ENCODE data around the gene DGCR2. TPM values are rescaled to one million over a fixed set of nuclear protein-coding genes. Genes with fewer than 3 reads are reported as not detected.
"Not testable (repeated sequence)": the region's sequence is repeated elsewhere in the genome, so short reads cannot be mapped to it uniquely, and the experiment has no call there.

Gene DGCR2
- total and polyA plus RNA-seq, 10 donors: 9.5 to 60.7 (median 49.3) TPM

DNA sequence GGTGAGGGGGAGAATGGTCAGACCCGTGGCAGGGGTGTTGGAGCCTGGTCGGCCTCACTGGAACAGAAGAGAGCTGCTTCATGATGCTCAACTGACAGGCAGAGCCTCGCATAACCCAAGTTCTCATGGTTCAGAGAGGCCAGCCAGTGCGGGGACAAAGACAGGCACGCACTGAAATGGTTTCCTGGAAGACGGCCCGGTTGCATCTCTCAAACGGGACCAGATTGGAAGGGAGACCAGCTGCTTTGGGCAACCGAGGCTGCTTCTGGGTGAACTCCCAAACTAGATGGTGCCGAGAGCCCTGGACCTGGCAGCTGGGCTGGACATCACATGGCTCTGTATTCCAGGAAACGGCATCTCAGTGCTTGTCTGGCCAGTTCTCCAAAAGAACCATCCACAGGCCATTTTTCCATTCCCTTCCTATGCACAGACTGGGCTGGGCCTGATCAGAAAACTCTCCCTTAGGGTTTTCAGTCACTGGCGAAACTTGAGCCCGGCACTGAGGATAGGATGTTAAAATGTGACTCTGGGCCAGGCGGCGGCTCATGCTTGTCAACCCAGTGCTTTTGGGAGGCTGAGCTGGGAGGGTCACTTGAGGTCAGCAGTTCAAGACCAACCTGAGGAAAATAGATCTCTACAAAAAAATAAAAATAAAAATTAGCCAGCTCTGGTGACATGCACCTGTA lies 106.0 kb downstream of the DGCR2 start:
- no peak for DNase-seq
- Histone ChIP-seq H3K9me3 (no peaks in the 10 kb centered on the region), H3K4me1 (no peaks in the 10 kb centered on the region), H3K27me3 (replicated peaks in 1 of 7) (peaks cover 0 to 52% (median 0%) of the 10 kb centered on the region in 7 donors), H3K4me3 (no peak overlapping the region), H3K27ac (no peak overlapping the region), H3K36me3 (no peaks in the 10 kb centered on the region)
- intact Hi-C loops (cut with DNase I; ENCODE audit: low total_unique reads): no loop called here
- TF ChIP-seq, protein P1, sequence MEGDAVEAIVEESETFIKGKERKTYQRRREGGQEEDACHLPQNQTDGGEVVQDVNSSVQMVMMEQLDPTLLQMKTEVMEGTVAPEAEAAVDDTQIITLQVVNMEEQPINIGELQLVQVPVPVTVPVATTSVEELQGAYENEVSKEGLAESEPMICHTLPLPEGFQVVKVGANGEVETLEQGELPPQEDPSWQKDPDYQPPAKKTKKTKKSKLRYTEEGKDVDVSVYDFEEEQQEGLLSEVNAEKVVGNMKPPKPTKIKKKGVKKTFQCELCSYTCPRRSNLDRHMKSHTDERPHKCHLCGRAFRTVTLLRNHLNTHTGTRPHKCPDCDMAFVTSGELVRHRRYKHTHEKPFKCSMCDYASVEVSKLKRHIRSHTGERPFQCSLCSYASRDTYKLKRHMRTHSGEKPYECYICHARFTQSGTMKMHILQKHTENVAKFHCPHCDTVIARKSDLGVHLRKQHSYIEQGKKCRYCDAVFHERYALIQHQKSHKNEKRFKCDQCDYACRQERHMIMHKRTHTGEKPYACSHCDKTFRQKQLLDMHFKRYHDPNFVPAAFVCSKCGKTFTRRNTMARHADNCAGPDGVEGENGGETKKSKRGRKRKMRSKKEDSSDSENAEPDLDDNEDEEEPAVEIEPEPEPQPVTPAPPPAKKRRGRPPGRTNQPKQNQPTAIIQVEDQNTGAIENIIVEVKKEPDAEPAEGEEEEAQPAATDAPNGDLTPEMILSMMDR (IDR thresholded peaks at IDR 0.05 in 8 of 11, conservative IDR thresholded peaks at IDR 0.05 in 3 of 11): no peak
- TF ChIP-seq POLR2A (IDR thresholded peaks at IDR 0.05) (no peak), POLR2AphosphoS5 (IDR thresholded peaks at IDR 0.05) (no peak)
- 83 to 93% (median 85%) methylated on average over 15 of the region's 15 CpGs for WGBS, 5 donors

DNA sequence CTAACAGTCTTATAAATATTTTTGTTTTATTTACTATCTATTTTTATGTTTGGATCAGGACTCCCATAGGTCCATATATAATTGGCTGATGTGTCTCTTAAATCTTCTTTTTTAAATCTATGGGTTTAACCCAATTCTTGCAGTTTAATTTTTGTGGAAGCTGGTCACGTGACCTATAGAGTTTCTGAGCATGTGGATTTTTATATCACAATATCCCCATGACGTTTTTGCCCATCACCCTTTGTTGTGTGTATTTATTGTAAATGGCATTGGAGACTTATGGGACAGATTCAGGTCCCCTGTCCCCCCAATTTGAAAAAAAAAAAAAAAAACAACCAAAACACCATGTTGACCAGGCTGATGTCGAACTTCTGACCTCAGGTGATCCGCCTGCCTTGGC lies 107.3 kb downstream of the DGCR2 start:
- Histone ChIP-seq H3K27ac (no peak overlapping the region), H3K27me3 (replicated peaks in 1 of 7) (peaks cover 0 to 44% (median 0%) of the 10 kb centered on the region in 7 donors), H3K4me3 (no peak overlapping the region), H3K4me1 (no peaks in the 10 kb centered on the region), H3K9me3 (no peaks in the 10 kb centered on the region), H3K36me3 (no peaks in the 10 kb centered on the region)
- TF ChIP-seq POLR2A (IDR thresholded peaks at IDR 0.05): no peak
- no peak for TF ChIP-seq POLR2AphosphoS5 (IDR thresholded peaks at IDR 0.05)
- TF ChIP-seq, protein P1 (IDR thresholded peaks at IDR 0.05 in 8 of 11, conservative IDR thresholded peaks at IDR 0.05 in 3 of 11): no peak
- DNase-seq: no peak
- intact Hi-C loops (cut with DNase I; ENCODE audit: low total_unique reads): no loop called here
- WGBS, 5 donors: 60 to 84% (median 74%) methylated on average over 4 of the region's 4 CpGs

DNA sequence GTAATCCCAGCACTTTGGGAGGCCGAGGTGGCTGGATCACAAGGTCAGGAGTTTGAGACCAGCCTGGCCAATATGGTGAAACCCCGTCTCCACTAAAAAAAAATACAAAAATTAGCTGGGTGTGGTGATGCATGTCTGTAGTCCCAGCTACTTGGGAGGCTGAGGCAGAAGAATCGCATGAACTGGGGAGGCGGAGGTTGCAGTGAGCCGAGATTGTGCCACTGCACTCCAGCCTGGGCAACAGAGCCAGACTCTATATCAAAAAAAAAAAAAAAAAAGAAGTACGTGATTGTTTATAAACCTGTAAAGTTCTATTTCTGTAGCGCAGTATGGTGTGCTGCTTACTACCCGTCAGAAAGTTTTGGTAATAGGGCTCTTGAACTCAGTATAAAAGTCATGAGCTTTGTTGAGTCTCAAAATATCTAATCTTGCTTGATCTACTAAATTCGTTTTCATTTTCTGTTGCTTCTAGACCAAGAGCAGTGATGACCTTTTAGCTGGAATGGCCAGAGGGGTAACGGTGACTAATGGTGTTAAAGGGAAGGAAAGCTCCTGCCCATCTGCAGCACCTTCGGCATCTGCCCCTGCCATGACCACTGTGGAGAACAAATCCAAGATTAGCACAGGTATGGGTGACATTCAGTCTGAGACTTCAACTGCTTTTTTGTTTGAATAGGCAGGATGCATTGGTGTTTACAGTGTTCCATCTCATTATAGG lies 108.2 kb downstream of the DGCR2 start:
- H3K9me3 ChIP-seq: not testable (repeated sequence)
- WGBS, 5 donors: 83 to 92% (median 87%) methylated on average over 11 of the region's 11 CpGs

DNA sequence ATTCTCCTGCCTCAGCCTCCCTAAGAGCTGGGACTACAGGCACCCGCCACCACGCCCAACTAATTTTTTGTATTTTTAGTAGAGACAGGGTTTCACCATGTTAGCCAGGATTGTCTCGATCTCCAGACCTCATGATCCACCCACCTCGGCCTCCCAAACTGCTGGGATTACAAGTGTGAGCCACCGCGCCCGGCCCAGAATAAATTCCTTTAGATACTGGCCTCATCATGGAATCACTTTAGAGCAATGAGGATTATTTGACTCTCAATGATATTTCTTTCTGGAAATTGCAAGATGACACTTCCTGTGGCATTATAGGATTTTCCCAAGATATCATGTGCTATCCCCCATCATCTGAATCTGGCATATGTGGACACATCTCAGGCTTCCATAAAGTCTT lies 108.8 kb downstream of the DGCR2 start:
- DNase-seq; H3K27ac ChIP-seq; H3K36me3 ChIP-seq; H3K4me3 ChIP-seq; H3K9me3 ChIP-seq; intact Hi-C loops (cut with DNase I; ENCODE audit: low total_unique reads); H3K4me1 ChIP-seq: not testable (repeated sequence)
- WGBS, 5 donors: 86 to 93% (median 92%) methylated on average over 7 of the region's 7 CpGs
- H3K27me3 ChIP-seq (replicated peaks in 1 of 7): peaks cover 0 to 29% (median 0%) of the 10 kb centered on the region in 7 donors

More for the DNA sequence above, 108.2 kb downstream of the DGCR2 start:
- H3K4me3 ChIP-seq; DNase-seq; H3K36me3 ChIP-seq; H3K27ac ChIP-seq; intact Hi-C loops (cut with DNase I; ENCODE audit: low total_unique reads); H3K4me1 ChIP-seq: not testable (repeated sequence)
- H3K27me3 ChIP-seq (replicated peaks in 1 of 7): peaks cover 0 to 36% (median 0%) of the 10 kb centered on the region in 7 donors

DNA sequence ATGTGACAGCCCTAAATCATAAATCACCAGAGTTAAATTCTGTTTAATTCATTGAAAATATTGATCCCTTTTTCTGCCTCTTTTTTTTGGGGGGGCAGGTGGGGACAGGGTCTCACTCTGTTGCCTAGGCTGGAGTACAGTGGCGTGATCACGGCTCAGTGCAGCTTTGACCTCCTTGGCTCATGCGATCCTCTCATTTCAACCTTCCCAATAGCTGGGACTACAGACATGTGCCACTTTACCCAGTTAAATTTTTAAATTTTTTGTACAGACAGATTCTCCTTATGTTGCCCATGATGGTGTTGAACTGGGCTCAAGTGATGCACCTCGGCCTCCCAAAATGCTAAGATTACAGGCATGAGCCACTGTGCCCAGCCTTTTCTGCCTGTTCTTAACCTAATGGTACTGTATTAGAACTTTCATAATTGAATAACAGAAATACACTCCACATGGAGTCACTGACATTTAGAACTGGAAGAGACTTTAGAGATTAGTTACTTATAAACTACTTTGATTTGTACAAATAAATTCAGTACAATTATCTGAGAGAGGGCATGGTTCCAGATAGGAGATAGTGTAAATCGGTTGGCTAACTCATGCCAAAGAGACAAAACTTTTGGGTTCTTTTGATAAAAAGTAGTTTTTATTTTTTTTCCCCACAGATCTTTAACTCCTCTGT lies 109.8 kb downstream of the DGCR2 start:
- DNase-seq: no peak
- no peaks in the 10 kb centered on the region for H3K9me3 ChIP-seq
- no peak overlapping the region for H3K27ac ChIP-seq
- no peaks in the 10 kb centered on the region for H3K4me1 ChIP-seq
- H3K27me3 ChIP-seq (replicated peaks in 1 of 7): peaks cover 0 to 24% (median 0%) of the 10 kb centered on the region in 7 donors
- no peak overlapping the region for H3K4me3 ChIP-seq
- 87 to 92% (median 89%) methylated on average over 5 of the region's 5 CpGs for WGBS, 5 donors
- TF ChIP-seq, protein P1 (IDR thresholded peaks at IDR 0.05 in 8 of 11, conservative IDR thresholded peaks at IDR 0.05 in 3 of 11): no peak
- TF ChIP-seq POLR2A (IDR thresholded peaks at IDR 0.05): no peak
- TF ChIP-seq POLR2AphosphoS5 (IDR thresholded peaks at IDR 0.05): no peak
- no peaks in the 10 kb centered on the region for H3K36me3 ChIP-seq
- intact Hi-C loops (cut with DNase I; ENCODE audit: low total_unique reads): no loop called here

DNA sequence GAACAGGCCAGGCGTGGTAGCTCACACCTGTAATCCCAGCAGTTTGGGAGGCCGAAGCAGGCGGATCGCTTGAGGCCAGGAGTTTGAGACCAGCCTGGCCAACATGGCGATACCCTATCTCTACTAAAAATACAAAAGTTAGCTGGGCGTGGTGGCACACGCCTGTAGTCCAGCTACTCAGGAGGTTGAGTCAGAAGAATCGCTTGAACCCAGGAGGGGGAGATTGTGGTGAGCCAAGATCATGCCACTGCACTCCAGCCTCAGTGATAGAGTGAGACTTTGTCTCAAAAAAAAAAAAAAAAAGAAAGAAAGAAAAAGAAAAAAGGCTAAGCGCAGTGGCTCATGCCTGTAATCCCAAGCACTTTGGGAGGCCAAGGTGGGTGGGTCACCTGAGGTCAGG lies 110.6 kb downstream of the DGCR2 start:
- H3K9me3 ChIP-seq; H3K4me1 ChIP-seq; H3K36me3 ChIP-seq; DNase-seq; H3K4me3 ChIP-seq; H3K27ac ChIP-seq; intact Hi-C loops (cut with DNase I; ENCODE audit: low total_unique reads): not testable (repeated sequence)
- 88 to 97% (median 93%) methylated on average over 9 of the region's 9 CpGs for WGBS, 5 donors
- H3K27me3 ChIP-seq (replicated peaks in 1 of 7): peaks cover 0 to 24% (median 0%) of the 10 kb centered on the region in 7 donors

Measured in spleen (tissue), 11 donors.